ENCODE results near the gene CECR2.

CECR2 gene

GRCh38 chr22:17581631-17582030, 212.4 kb downstream of the CECR2 start:
- no peak for TF ChIP-seq ZNF274 (IDR thresholded peaks at IDR 0.05; ENCODE audit: low read depth, low read length)
- H3K4me3 ChIP-seq (ENCODE audit: low read length), result no peak overlapping the region

DNA sequence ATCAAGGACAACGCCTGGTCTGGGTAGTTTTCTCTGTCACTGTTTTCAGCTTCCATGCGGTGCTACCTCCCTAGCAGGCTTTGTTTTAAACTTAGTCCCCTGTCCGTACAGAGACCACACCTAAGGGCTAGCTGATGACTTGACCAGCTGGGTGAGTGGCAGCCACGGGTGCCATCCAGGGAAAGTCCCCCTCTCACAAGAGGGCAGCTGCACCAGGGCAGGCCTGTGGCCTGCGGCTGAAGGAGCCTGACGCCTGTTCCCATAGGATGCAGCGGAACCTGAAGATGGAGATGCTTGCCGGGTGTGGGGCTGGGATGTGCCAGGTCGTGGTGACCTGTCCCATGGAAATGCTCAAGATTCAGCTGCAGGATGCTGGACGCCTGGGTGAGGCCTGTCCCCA, 213.9 kb downstream of the CECR2 start:
- TF ChIP-seq ZNF274 (IDR thresholded peaks at IDR 0.05; ENCODE audit: low read depth, low read length), result no peak
- H3K4me3 ChIP-seq (ENCODE audit: low read length), result no peak overlapping the region

GRCh38 chr22:17586831-17587440, 217.7 kb downstream of the CECR2 start:
- no peak for TF ChIP-seq ZNF274 (IDR thresholded peaks at IDR 0.05; ENCODE audit: low read depth, low read length)
- H3K4me3 ChIP-seq (ENCODE audit: low read length), result no peak overlapping the region

- TF ChIP-seq ZNF274 (IDR thresholded peaks at IDR 0.05; ENCODE audit: low read depth, low read length), result no peak
- H3K4me3 ChIP-seq (ENCODE audit: low read length), result no peak overlapping the region
Measured at GRCh38 chr22:17587629-17588028, 218.4 kb downstream of the CECR2 start.

DNA sequence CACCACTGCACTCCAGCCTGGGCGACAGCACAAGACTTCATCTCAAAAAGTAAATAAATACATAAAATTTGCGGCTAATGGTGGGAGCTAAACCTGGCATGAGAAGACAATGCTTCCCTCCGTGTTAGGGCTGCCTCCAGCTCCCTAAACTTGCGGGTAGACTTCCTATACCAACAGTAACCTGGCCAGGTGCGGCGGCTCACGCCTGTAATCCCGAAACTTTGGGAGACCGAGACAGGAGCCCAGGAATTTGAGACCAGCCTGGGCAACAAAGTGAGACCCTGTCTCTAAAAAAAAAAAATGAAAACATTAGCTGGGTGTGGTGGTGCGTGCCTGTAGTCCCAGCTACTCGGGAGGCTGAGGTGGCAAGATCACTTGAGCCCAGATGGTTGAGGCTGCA, 219.3 kb downstream of the CECR2 start:
- no peak overlapping the region for H3K4me3 ChIP-seq (ENCODE audit: low read length)
- TF ChIP-seq ZNF274 (IDR thresholded peaks at IDR 0.05; ENCODE audit: low read depth, low read length), result no peak

DNA sequence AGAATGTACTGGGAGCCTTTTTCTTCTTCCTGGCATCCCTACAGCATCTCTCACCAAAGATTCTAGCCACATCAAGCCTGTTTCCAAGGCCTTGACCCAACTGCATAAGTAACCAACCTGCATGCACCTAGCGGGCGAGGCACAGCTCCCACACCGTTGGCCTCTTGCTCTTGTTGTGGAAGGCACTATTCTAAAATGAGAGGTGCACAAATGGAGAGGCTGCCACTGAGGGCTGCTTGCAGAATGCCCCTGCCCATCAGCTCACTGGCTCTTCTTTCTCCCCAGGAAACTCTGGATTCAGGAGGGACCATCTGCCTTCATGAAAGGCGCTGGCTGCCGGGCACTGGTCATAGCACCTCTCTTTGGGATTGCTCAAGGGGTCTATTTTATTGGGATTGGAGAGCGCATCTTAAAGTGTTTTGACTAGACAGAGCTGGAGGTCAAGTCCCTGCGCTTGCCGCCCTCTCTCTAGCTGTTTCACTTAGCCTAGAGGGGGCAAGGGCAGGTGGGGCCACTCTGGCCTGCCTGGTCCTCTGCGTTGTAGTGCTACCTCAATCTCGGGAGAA, 220.6 kb downstream of the CECR2 start:
- TF ChIP-seq ZNF274 (IDR thresholded peaks at IDR 0.05; ENCODE audit: low read depth, low read length), result no peak
- no peak overlapping the region for H3K4me3 ChIP-seq (ENCODE audit: low read length)

DNA sequence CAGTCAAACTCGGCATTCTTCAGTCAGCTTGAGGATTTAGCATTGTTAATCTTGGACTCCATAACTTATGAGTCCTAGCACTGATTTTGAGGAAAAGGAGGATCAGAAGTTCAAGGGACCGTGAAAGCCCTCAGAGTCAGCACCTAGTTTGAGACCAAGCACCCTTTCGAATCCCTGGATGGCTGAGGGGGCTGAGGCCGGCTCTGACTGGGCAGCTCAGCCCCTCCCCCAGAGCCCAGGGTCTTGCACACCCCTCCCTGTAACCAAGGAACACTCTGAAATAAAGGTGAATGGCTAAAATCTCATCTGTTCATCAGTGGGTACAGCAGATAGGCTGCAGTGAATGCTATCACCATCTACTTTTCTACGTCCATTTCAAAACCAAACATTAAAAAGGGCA, 221.3 kb downstream of the CECR2 start:
- H3K4me3 ChIP-seq (ENCODE audit: low read length), result no peak overlapping the region
- no peak for TF ChIP-seq ZNF274 (IDR thresholded peaks at IDR 0.05; ENCODE audit: low read depth, low read length)

- no peak overlapping the region for H3K4me3 ChIP-seq (ENCODE audit: low read length)
- no peak for TF ChIP-seq ZNF274 (IDR thresholded peaks at IDR 0.05; ENCODE audit: low read depth, low read length)
Measured at GRCh38 chr22:17592201-17592600, 222.9 kb downstream of the CECR2 start.

- no peak overlapping the region for H3K4me3 ChIP-seq (ENCODE audit: low read length)
- no peak for TF ChIP-seq ZNF274 (IDR thresholded peaks at IDR 0.05; ENCODE audit: low read depth, low read length)
Measured at GRCh38 chr22:17596226-17596625, 227.0 kb downstream of the CECR2 start.

DNA sequence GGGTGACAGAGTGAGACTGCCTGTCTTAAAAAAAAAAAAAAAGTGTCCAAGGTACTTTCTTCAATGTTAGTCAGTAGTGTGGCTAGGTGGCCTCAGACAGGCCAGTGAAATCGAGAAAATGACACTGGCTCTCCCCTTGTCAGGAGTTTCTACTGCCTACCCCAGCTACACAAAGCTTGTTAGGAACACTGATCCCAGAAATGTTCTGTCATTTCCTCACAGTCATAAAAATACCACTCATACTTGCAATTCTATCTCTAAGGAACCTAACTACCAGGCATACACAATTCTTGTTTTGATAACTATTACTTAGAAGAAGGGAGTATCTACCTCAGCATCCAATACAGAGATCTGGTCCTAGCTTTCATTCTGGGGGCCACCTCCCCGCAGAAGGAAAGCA, 228.0 kb downstream of the CECR2 start:
- H3K4me3 ChIP-seq (ENCODE audit: low read length), result no peak overlapping the region
- no peak for TF ChIP-seq ZNF274 (IDR thresholded peaks at IDR 0.05; ENCODE audit: low read depth, low read length)

- TF ChIP-seq ZNF274 (IDR thresholded peaks at IDR 0.05; ENCODE audit: low read depth, low read length), result no peak
- no peak overlapping the region for H3K4me3 ChIP-seq (ENCODE audit: low read length)
Measured at GRCh38 chr22:17598318-17598717, 229.1 kb downstream of the CECR2 start.

DNA sequence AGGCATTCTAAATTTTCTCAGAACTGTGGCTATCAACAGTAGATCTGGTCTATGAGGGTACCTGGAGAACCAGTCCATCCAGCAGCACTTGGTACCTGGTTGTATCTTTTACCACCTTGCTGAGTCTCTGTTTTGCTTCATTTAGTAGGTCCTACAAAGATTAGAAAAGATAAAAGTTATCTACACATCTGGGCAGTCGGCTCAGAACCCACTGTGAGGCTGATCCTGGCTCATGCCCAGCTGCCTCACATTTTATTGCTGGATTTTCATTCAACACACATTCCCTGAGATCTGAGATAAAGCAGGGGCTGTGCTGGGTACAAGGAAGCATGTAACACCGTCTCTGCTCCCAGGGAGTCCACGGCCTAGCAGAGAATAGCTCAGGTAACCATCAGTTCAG, 231.8 kb downstream of the CECR2 start:
- no peak for TF ChIP-seq ZNF274 (IDR thresholded peaks at IDR 0.05; ENCODE audit: low read depth, low read length)
- no peak overlapping the region for H3K4me3 ChIP-seq (ENCODE audit: low read length)

DNA sequence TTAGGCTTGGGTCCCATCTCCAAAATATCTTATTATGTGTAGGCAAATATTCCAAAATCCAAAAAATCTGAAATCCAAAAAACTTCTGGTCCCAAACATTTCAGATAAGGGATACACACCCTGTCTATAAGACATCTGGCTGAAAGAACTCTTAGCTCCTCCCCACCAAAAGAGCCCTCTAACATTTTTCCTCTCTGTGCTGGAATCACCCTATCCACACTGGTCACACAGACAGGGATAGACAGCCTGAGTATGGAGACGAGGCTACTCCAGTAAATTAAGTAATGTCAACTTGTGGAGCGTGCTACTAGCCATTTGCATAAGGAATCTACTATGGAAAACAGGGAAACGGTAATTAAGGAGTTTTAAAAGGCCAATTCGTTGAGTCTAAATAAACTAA, 234.4 kb downstream of the CECR2 start:
- TF ChIP-seq ZNF274 (IDR thresholded peaks at IDR 0.05; ENCODE audit: low read depth, low read length), result no peak

GRCh38 chr22:17606496-17606895, 237.2 kb downstream of the CECR2 start:
- TF ChIP-seq ZNF274 (IDR thresholded peaks at IDR 0.05; ENCODE audit: low read depth, low read length), result no peak

More for the DNA sequence above, 234.4 kb downstream of the CECR2 start:
- H3K4me3 ChIP-seq (ENCODE audit: low read length), result no peak overlapping the region

More at GRCh38 chr22:17606496-17606895, 237.2 kb downstream of the CECR2 start:
- no peak overlapping the region for H3K4me3 ChIP-seq (ENCODE audit: low read length)
